HEK293 (cell line): ENCODE results near the gene CAPZB.

Source experiments
- CTCF ChIA-PET: fragments of 350-600 bp; formaldehyde crosslinking; extraction: SDS; loops from one replicate; lab custom pipeline; 2021; ENCODE audit warnings: antibody characterized with exemption; lab: Yijun Ruan, JAX
- POLR2A ChIA-PET: fragments of 300-600 bp; formaldehyde crosslinking; extraction: SDS; loops from one replicate; lab custom pipeline; 2020; ENCODE audit warnings: antibody characterized with exemption, inconsistent platforms; lab: Yijun Ruan, JAX
- H3K27ac ChIP-seq: fragments of 200-500 bp; sonication (Bioruptor generic); 2 replicates; pipeline ENCODE4 v1.5.1; 2014; ENCODE audit warnings: low read depth, low read length, control low read depth, inconsistent platforms; ENCODE audit errors: extremely low read depth
- H3K36me3 ChIP-seq, 2 experiments: fragments of 200-500 bp in 1 of 2; sonication (Bioruptor generic) in 1 of 2; 1 replicate in 1 of 2; 2 replicates in 1 of 2; pipeline ENCODE4 v1.5.1; 2014 to 2017; ENCODE audit warnings: inconsistent platforms in 2 of 2, low read length in 2 of 2; ENCODE audit not compliant: control insufficient read depth in 2 of 2, insufficient read depth in 1 of 2
- H3K4me1 ChIP-seq: fragments of 200-500 bp; sonication (Bioruptor generic); 2 replicates; pipeline ENCODE4 v1.5.1; 2014; ENCODE audit warnings: mild to moderate bottlenecking, low read length, inconsistent platforms; ENCODE audit not compliant: control insufficient read depth, insufficient read depth
- H3K4me3 ChIP-seq: 2 replicates; pipeline ENCODE4 v1.5.1; 2011; ENCODE audit warnings: low read depth, mild to moderate bottlenecking, control low read depth, low read length, moderate library complexity
- H3K9me3 ChIP-seq: fragments of 200-500 bp; sonication (Bioruptor generic); 2 replicates; pipeline ENCODE4 v1.5.1; 2014; ENCODE audit warnings: low read depth, low read length, inconsistent platforms; ENCODE audit not compliant: control insufficient read depth, insufficient read depth
- EGR2 ChIP-seq: fragments of 450-650 bp; formaldehyde crosslinking; IDR thresholded peaks from 2 replicates; pipeline ENCODE4 v1.5.1; 2016; ENCODE audit warnings: low read depth, missing biosample characterization, missing genetic modification characterization
- FEZF1 ChIP-seq: fragments of 450-650 bp; formaldehyde crosslinking; IDR thresholded peaks from 2 replicates; pipeline ENCODE4 v1.5.1; 2016; ENCODE audit warnings: missing biosample characterization, missing genetic modification characterization
- GLIS1 ChIP-seq: fragments of 450-650 bp; formaldehyde crosslinking; IDR thresholded peaks from 2 replicates; pipeline ENCODE4 v1.5.1; 2016; ENCODE audit warnings: missing biosample characterization, missing genetic modification characterization
- HOXA7 ChIP-seq: sonication (generic); formaldehyde crosslinking; IDR thresholded peaks from 2 replicates; pipeline ENCODE4 v1.8.1; 2022; ENCODE audit warnings: missing genetic modification reagents, borderline replicate concordance
- MZF1 ChIP-seq: fragments of 450-650 bp; formaldehyde crosslinking; IDR thresholded peaks from 2 replicates; pipeline ENCODE4 v1.5.1; 2017; ENCODE audit warnings: missing biosample characterization, missing genetic modification characterization, borderline replicate concordance
- PRDM4 ChIP-seq: fragments of 450-650 bp; formaldehyde crosslinking; IDR thresholded peaks from 2 replicates; pipeline ENCODE4 v1.5.1; 2017; ENCODE audit warnings: missing biosample characterization, missing genetic modification characterization
- TCF7L2 ChIP-seq: IDR thresholded peaks from 2 replicates; pipeline ENCODE4 v1.6.1; 2011; ENCODE audit warnings: low read depth, mild to moderate bottlenecking, inconsistent platforms, low read length, moderate library complexity, borderline replicate concordance
- ZBTB8A ChIP-seq: fragments of 450-650 bp; formaldehyde crosslinking; IDR thresholded peaks from 2 replicates; pipeline ENCODE4 v1.5.1; 2016; ENCODE audit warnings: missing biosample characterization, missing genetic modification characterization
- ZNF138 ChIP-seq: fragments of 450-650 bp; formaldehyde crosslinking; IDR thresholded peaks from 2 replicates; pipeline ENCODE4 v1.5.1; 2016; ENCODE audit warnings: missing biosample characterization, missing genetic modification characterization, borderline replicate concordance
- ZNF155 ChIP-seq: fragments of 450-650 bp; formaldehyde crosslinking; IDR thresholded peaks from 2 replicates; pipeline ENCODE4 v1.5.1; 2016; ENCODE audit warnings: missing biosample characterization, missing genetic modification characterization
- ZNF157 ChIP-seq: fragments of 450-650 bp; formaldehyde crosslinking; IDR thresholded peaks from 2 replicates; pipeline ENCODE4 v1.5.1; 2016; ENCODE audit warnings: missing biosample characterization, missing genetic modification characterization
- ZNF211 ChIP-seq: fragments of 450-650 bp; formaldehyde crosslinking; IDR thresholded peaks from 2 replicates; pipeline ENCODE4 v1.5.1; 2016; ENCODE audit warnings: low read depth, missing biosample characterization, missing genetic modification characterization
- ZNF311 ChIP-seq: fragments of 450-650 bp; formaldehyde crosslinking; IDR thresholded peaks from 2 replicates; pipeline ENCODE4 v1.5.1; 2017; ENCODE audit warnings: missing biosample characterization, missing genetic modification characterization, borderline replicate concordance
- ZNF350 ChIP-seq: fragments of 450-650 bp; formaldehyde crosslinking; IDR thresholded peaks from 2 replicates; pipeline ENCODE4 v1.5.0; 2017; ENCODE audit warnings: missing biosample characterization, mild to moderate bottlenecking, missing genetic modification characterization
- ZNF521 ChIP-seq: fragments of 450-650 bp; formaldehyde crosslinking; IDR thresholded peaks from 2 replicates; pipeline ENCODE4 v1.5.1; 2017; ENCODE audit warnings: missing biosample characterization, mild to moderate bottlenecking, missing genetic modification characterization
- ZNF544 ChIP-seq: fragments of 450-650 bp; formaldehyde crosslinking; IDR thresholded peaks from 2 replicates; pipeline ENCODE4 v1.5.0; 2017; ENCODE audit warnings: missing biosample characterization, missing genetic modification characterization
- ZSCAN23 ChIP-seq: fragments of 450-650 bp; formaldehyde crosslinking; IDR thresholded peaks from 2 replicates; pipeline ENCODE4 v1.5.1; 2016; ENCODE audit warnings: missing biosample characterization, missing genetic modification characterization
- ZXDB ChIP-seq: fragments of 450-650 bp; formaldehyde crosslinking; IDR thresholded peaks from 2 replicates; pipeline ENCODE4 v1.5.1; 2016; ENCODE audit warnings: missing biosample characterization, missing genetic modification characterization
- TF ChIP-seq, protein P1 (sequence below): fragments of 450-650 bp; formaldehyde crosslinking; IDR thresholded peaks from 2 replicates; pipeline ENCODE4 v1.5.1; 2016; ENCODE audit warnings: missing biosample characterization, missing genetic modification characterization, borderline replicate concordance
- TF ChIP-seq, protein P2 (sequence below): fragments of 450-650 bp; formaldehyde crosslinking; IDR thresholded peaks from 2 replicates; pipeline ENCODE4 v1.5.1; 2017; ENCODE audit warnings: missing biosample characterization, missing genetic modification characterization
- TF ChIP-seq, protein P3 (sequence below): fragments of 450-650 bp; formaldehyde crosslinking; IDR thresholded peaks from 2 replicates; pipeline ENCODE4 v1.5.1; 2016; ENCODE audit warnings: missing biosample characterization, missing genetic modification characterization
- TF ChIP-seq, protein P4 (sequence below): sonication (generic); formaldehyde crosslinking; IDR thresholded peaks from 2 replicates; pipeline ENCODE4 v1.8.1; 2022; ENCODE audit warnings: mild to moderate bottlenecking, moderate library complexity, missing genetic modification reagents

Gene CAPZB

GRCh38 chr1:19390166-19390850, 95.0 kb downstream of the CAPZB start (continued):
- TF ChIP-seq, protein P1, sequence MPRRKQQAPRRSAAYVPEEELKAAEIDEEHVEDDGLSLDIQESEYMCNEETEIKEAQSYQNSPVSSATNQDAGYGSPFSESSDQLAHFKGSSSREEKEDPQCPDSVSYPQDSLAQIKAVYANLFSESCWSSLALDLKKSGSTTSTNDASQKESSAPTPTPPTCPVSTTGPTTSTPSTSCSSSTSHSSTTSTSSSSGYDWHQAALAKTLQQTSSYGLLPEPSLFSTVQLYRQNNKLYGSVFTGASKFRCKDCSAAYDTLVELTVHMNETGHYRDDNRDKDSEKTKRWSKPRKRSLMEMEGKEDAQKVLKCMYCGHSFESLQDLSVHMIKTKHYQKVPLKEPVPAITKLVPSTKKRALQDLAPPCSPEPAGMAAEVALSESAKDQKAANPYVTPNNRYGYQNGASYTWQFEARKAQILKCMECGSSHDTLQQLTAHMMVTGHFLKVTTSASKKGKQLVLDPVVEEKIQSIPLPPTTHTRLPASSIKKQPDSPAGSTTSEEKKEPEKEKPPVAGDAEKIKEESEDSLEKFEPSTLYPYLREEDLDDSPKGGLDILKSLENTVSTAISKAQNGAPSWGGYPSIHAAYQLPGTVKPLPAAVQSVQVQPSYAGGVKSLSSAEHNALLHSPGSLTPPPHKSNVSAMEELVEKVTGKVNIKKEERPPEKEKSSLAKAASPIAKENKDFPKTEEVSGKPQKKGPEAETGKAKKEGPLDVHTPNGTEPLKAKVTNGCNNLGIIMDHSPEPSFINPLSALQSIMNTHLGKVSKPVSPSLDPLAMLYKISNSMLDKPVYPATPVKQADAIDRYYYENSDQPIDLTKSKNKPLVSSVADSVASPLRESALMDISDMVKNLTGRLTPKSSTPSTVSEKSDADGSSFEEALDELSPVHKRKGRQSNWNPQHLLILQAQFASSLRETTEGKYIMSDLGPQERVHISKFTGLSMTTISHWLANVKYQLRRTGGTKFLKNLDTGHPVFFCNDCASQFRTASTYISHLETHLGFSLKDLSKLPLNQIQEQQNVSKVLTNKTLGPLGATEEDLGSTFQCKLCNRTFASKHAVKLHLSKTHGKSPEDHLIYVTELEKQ (tag by site-specific recombination), result no peak

- ChIA-PET POLR2A (no interaction called here), CTCF (interaction anchor here (0.6 kb wide), 1 partner anchor 21 kb away, joined by 3 read pairs; no protein-coding TSS in a partner anchor)
- Histone ChIP-seq H3K36me3 (peaks cover 0 to 19% of the 10 kb centered on the region in 2 experiments; a peak in 1 of 3 replicates), H3K9me3 (no peaks in the 10 kb centered on the region), H3K27ac (no peak overlapping the region), H3K4me1 (peaks cover 6% of the 10 kb centered on the region; the same call in 1 of the 2 replicates), H3K4me3 (no peak overlapping the region)
- no peak for TF ChIP-seq ZNF157 (tag by site-specific recombination)
- no peak for TF ChIP-seq ZSCAN23 (tag by site-specific recombination)
- TF ChIP-seq ZNF311 (tag by site-specific recombination), result no peak
- TF ChIP-seq EGR2, result no peak
- no peak for TF ChIP-seq ZNF521 (tag by site-specific recombination)
- TF ChIP-seq, protein P2, sequence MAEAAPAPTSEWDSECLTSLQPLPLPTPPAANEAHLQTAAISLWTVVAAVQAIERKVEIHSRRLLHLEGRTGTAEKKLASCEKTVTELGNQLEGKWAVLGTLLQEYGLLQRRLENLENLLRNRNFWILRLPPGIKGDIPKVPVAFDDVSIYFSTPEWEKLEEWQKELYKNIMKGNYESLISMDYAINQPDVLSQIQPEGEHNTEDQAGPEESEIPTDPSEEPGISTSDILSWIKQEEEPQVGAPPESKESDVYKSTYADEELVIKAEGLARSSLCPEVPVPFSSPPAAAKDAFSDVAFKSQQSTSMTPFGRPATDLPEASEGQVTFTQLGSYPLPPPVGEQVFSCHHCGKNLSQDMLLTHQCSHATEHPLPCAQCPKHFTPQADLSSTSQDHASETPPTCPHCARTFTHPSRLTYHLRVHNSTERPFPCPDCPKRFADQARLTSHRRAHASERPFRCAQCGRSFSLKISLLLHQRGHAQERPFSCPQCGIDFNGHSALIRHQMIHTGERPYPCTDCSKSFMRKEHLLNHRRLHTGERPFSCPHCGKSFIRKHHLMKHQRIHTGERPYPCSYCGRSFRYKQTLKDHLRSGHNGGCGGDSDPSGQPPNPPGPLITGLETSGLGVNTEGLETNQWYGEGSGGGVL (tag by site-specific recombination), result no peak
- TF ChIP-seq GLIS1 (tag by site-specific recombination), result no peak
- TF ChIP-seq ZNF155 (tag by site-specific recombination), result no peak
- no peak for TF ChIP-seq ZNF350 (tag by site-specific recombination)
- TF ChIP-seq MZF1 (tag by site-specific recombination), result no peak
Observed at GRCh38 chr1:19388980-19389379, 96.4 kb downstream of the CAPZB start.

GRCh38 chr1:19387045-19387467, 98.3 kb downstream of the CAPZB start:
- no peaks in the 10 kb centered on the region for H3K9me3 ChIP-seq
- POLR2A ChIA-PET, result no interaction called here
- peaks cover 0 to 31% of the 10 kb centered on the region in 2 experiments; a peak in 2 of 3 replicates for H3K36me3 ChIP-seq
- no peak overlapping the region for H3K27ac ChIP-seq
- H3K4me1 ChIP-seq, result peaks cover 6% of the 10 kb centered on the region; the same call in 1 of the 2 replicates
- no peak overlapping the region for H3K4me3 ChIP-seq
- CTCF ChIA-PET, result interaction anchor here (2.1 kb wide), 1 partner anchor 266 kb away, joined by 11 read pairs; no protein-coding TSS in a partner anchor
- TF ChIP-seq TCF7L2 (no peak), ZBTB8A (tag by site-specific recombination) (no peak), ZNF544 (tag by site-specific recombination) (no peak), HOXA7 (CRISPR knock-in tag) (no peak), PRDM4 (no peak), FEZF1 (tag by site-specific recombination) (no peak), ZXDB (tag by site-specific recombination) (no peak), ZNF138 (tag by site-specific recombination) (no peak), MZF1 (tag by site-specific recombination) (no peak), ZNF211 (tag by site-specific recombination) (no peak)
- TF ChIP-seq, protein P3, sequence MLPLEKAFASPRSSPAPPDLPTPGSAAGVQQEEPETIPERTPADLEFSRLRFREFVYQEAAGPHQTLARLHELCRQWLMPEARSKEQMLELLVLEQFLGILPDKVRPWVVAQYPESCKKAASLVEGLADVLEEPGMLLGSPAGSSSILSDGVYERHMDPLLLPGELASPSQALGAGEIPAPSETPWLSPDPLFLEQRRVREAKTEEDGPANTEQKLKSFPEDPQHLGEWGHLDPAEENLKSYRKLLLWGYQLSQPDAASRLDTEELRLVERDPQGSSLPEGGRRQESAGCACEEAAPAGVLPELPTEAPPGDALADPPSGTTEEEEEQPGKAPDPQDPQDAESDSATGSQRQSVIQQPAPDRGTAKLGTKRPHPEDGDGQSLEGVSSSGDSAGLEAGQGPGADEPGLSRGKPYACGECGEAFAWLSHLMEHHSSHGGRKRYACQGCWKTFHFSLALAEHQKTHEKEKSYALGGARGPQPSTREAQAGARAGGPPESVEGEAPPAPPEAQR (tag by site-specific recombination), result no peak
- TF ChIP-seq, protein P4, sequence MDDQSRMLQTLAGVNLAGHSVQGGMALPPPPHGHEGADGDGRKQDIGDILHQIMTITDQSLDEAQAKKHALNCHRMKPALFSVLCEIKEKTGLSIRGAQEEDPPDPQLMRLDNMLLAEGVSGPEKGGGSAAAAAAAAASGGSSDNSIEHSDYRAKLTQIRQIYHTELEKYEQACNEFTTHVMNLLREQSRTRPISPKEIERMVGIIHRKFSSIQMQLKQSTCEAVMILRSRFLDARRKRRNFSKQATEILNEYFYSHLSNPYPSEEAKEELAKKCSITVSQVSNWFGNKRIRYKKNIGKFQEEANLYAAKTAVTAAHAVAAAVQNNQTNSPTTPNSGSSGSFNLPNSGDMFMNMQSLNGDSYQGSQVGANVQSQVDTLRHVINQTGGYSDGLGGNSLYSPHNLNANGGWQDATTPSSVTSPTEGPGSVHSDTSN (CRISPR knock-in tag), result no peak
